GM04503 (cell line): ENCODE results near the gene SOX6.
A peak's percentile ranks its signal among the peaks of the same experiment; 100 is the strongest.

Experiments used
- DNase-seq: peaks from one replicate; pipeline ENCODE4 v3.0.0-alpha.2; 2012; ENCODE audit warnings: low read depth

SOX6 gene

GRCh38 chr11:15957234-15957633, 399.1 kb downstream of the SOX6 start:
- DNase-seq, result no peak

GRCh38 chr11:15956302-15956701, 400.0 kb downstream of the SOX6 start:
- DNase-seq, result no peak

- no peak for DNase-seq
Observed at GRCh38 chr11:15955595-15955994, 400.8 kb downstream of the SOX6 start.

- no peak for DNase-seq
Observed at GRCh38 chr11:15947681-15948648, 408.4 kb downstream of the SOX6 start.

GRCh38 chr11:15945726-15946125, 410.6 kb downstream of the SOX6 start:
- DNase-seq, result no peak

- DNase-seq, result no peak
Observed at GRCh38 chr11:15944460-15944859, 411.9 kb downstream of the SOX6 start.

GRCh38 chr11:15943418-15944197, 412.7 kb downstream of the SOX6 start:
- no peak for DNase-seq

GRCh38 chr11:15942936-15943335, 413.4 kb downstream of the SOX6 start:
- DNase-seq, result no peak

GRCh38 chr11:15942126-15942525, 414.2 kb downstream of the SOX6 start:
- DNase-seq, result no peak

- peak; percentile 3 for DNase-seq
Observed at GRCh38 chr11:15941206-15941770, 415.1 kb downstream of the SOX6 start.

GRCh38 chr11:15940462-15941205, 415.7 kb downstream of the SOX6 start:
- DNase-seq, result no peak

- no peak for DNase-seq
Observed at GRCh38 chr11:15938983-15939382, 417.4 kb downstream of the SOX6 start.

- DNase-seq, result no peak
Observed at GRCh38 chr11:15938121-15938611, 418.2 kb downstream of the SOX6 start.

- DNase-seq, result no peak
Observed at GRCh38 chr11:15937601-15938120, 418.7 kb downstream of the SOX6 start.

- DNase-seq, result no peak
Observed at GRCh38 chr11:15936011-15936410, 420.3 kb downstream of the SOX6 start.

GRCh38 chr11:15935373-15935772, 421.0 kb downstream of the SOX6 start:
- DNase-seq, result no peak

- DNase-seq, result no peak
Observed at GRCh38 chr11:15933886-15934625, 422.3 kb downstream of the SOX6 start.

- DNase-seq, result no peak
Observed at GRCh38 chr11:15932417-15932816, 423.9 kb downstream of the SOX6 start.

- DNase-seq, result no peak
Observed at GRCh38 chr11:15931497-15931896, 424.8 kb downstream of the SOX6 start.

GRCh38 chr11:15930442-15931025, 425.8 kb downstream of the SOX6 start:
- DNase-seq, result no peak
